Neural progenitor cell (in vitro differentiated cells): ENCODE data around the gene CPNE2.

Experiments used
- EZH2 ChIP-seq: fragments of 200-600 bp; sonication (generic); IDR thresholded peaks from 2 replicates; pipeline ENCODE4 v1.6.1; 2017; ENCODE audit warnings: antibody characterized with exemption, mild to moderate bottlenecking, moderate library complexity
- TF ChIP-seq, protein P1 (sequence below): fragments of 200-600 bp; sonication (generic); IDR thresholded peaks from 2 replicates; pipeline ENCODE4 v1.5.1; 2017; ENCODE audit warnings: antibody characterized with exemption, mild to moderate bottlenecking

DNA sequence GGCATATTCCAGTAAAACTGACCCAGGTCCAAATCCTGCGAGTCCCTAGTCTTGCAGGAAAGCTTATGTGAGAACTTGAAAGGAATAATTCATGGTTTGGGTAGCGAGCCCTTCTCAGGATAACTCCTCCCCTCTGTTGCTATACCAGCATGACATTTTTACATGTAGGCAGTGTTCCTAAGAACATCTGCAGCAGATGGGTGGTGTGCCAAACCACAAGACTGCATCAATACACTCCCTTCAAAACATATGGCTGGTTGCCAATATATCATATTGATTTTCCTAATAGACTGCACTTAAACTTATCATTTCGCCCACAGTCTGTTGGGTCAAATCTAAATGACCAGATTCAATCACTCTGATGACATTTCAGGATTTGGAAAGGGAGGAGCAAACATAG, 73.6 kb downstream of the CPNE2 start:
- TF ChIP-seq, protein P1, sequence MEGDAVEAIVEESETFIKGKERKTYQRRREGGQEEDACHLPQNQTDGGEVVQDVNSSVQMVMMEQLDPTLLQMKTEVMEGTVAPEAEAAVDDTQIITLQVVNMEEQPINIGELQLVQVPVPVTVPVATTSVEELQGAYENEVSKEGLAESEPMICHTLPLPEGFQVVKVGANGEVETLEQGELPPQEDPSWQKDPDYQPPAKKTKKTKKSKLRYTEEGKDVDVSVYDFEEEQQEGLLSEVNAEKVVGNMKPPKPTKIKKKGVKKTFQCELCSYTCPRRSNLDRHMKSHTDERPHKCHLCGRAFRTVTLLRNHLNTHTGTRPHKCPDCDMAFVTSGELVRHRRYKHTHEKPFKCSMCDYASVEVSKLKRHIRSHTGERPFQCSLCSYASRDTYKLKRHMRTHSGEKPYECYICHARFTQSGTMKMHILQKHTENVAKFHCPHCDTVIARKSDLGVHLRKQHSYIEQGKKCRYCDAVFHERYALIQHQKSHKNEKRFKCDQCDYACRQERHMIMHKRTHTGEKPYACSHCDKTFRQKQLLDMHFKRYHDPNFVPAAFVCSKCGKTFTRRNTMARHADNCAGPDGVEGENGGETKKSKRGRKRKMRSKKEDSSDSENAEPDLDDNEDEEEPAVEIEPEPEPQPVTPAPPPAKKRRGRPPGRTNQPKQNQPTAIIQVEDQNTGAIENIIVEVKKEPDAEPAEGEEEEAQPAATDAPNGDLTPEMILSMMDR, result no peak
- TF ChIP-seq EZH2, result no peak
